Stimulated activated CD4-positive, alpha-beta T cell treated with anti-CD3 and anti-CD28 coated beads, Interleukin-2, amount 100 ng/mL, for 4 hours (primary cell): Measurements from ENCODE around the gene XRCC4.

Experiments
- DNase-seq: peaks from one replicate; pipeline ENCODE4 v3.0.0-alpha.2; 2020; ENCODE audit warnings: low read depth

XRCC4 gene

DNA sequence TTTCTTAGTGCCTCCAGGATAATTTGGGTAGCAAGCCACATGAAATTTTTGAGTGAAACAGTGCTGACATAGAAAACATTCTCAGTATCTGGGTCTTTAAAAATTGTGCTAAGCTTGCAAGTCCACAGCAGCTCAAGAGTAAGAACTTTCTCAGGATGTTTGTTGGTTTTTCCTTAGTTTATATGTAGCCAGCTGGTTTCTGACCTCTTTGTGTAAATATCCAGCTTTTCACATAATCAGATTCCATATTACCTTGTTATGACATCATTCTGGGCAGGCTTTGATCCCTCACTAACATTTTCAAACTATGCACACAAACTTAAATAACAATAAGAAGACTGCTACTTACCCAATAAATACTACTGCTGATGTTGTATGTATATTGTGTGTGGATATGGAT, 311.3 kb downstream of the XRCC4 start:
- no peak for DNase-seq

GRCh38 chr5:83392766-83393503, 315.6 kb downstream of the XRCC4 start:
- DNase-seq: no peak

DNA sequence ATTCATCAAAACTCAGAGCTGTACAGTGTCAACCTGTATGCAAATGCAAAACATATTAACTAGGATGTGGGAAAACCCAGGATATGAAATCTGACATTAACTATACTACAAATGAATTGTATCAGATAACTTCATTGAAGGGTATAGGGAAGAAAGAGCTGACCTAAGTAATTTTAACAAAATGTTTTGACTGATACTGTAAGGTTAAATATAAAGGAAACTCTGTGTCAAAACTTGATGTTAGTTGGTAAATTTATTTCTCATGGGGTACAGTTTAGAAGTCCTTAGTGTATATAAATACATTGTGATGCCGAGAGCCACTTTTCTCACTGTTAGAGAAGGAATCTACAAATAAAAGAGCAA, 316.1 kb downstream of the XRCC4 start:
- DNase-seq: no peak

DNA sequence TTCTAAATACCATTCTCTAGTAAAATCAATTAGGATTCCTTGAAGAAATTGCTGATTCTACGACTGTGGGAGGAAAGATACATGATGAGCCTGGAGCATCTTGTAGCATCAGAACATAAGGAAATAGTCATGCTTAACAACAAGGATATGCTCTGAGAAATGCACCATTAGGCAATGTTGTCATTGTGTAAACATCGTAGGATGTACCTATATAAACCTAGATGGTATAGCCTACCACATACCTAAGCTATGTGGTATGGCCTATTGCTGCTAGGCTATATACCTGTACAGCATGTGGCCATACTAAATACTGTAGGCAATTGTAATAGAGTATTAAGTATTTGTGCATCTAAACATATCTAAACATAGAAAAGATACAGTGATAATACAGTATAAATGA, 316.8 kb downstream of the XRCC4 start:
- no peak for DNase-seq

DNA sequence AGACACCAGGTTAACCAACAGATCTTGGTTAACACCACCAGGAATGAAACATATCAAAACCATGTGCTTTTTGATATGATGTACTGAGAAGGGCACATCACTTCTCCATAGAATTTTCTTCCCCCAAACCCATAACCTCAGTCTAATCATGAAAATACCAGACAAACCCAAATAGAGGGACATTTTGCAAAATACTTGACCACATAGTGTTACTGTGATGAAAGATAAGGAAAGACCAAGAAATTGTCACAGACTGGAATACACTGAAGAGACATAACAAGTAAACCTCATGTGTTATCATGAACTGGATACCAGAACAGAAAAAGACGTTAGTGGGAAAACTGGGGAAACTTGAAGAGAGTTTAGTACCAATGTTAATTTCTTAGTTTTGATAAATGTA, 319.3 kb downstream of the XRCC4 start:
- DNase-seq: no peak

GRCh38 chr5:83397658-83398057, 320.3 kb downstream of the XRCC4 start:
- no peak for DNase-seq

GRCh38 chr5:83400241-83400640, 322.9 kb downstream of the XRCC4 start:
- no peak for DNase-seq

DNA sequence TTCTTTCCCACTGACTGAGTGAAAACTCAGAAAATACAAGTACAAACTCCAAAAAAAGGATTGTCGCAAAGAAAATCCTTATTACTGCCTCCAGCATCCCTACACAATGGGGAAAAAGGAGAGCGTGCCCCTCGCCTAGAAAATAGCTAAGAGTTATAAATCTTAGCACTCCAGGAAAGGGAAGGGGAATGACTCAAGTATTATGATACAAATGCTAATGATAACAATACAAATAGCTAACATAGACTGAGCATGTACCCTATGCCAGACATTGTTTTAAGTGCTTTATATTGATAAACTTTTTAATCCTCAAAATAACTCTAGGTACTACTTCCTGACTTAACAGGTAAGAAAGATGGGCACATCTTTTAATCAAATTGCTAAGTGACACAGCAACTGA, 323.4 kb downstream of the XRCC4 start:
- no peak for DNase-seq

DNA sequence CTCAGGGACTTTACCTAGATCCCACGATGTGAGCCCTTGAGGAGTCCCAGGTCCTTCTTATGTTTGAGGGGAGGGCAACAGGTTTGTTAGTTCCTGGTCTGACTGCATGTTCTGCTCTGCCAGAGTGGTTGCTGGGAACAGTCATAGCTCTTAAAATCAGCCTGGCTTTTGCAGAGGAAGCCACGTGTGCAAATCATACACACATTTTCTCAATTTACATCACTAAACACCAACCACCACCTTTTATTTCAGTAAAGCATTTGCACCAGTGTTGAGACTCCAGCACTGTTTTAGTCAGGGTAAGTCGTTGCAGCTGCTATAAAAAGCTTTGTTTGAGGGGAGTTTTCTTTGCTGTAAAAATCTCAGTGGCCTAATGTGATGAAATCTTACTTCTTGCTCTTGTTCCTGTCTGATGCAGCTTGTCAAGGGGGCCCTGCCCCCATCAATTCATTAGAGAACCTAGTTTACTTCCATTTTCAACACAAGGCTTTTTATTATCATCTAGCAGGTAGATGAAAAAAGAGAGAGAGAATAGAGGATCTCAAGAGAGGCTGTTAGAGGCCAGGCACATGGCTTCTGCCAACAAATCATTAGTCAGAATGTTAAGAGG, 323.9 kb downstream of the XRCC4 start:
- DNase-seq: no peak

- no peak for DNase-seq
Observed at GRCh38 chr5:83401775-83402174, 324.4 kb downstream of the XRCC4 start.
